HG03103 (cell line): ENCODE results near the gene ETV3.

ENCODE experiments used
- ATAC-seq: cut with Tn5 transposase; IDR thresholded peaks from one replicate; pipeline ENCODE4 v1.9.1; 2021; ENCODE audit warnings: low read depth; ENCODE audit not compliant: unreplicated experiment

Gene ETV3

GRCh38 chr1:157140063-157140588, 1.9 kb upstream of the ETV3 start:
- ATAC-seq: no peak

GRCh38 chr1:157139052-157139715, 989 bp upstream of the ETV3 start:
- ATAC-seq: no peak

GRCh38 chr1:157137408-157138219, 581 bp downstream of the ETV3 start:
- peak; percentile 12 for ATAC-seq

- no peak for ATAC-seq
These were observed 1.2 kb downstream of the ETV3 start for GRCh38 chr1:157137046-157137407.

- no peak for ATAC-seq
These were observed 2.1 kb downstream of the ETV3 start for GRCh38 chr1:157136133-157136532.

- no peak for ATAC-seq
These were observed 2.5 kb downstream of the ETV3 start for GRCh38 chr1:157135646-157136045.

- no peak for ATAC-seq
These were observed 3.1 kb downstream of the ETV3 start for GRCh38 chr1:157135070-157135469.

GRCh38 chr1:157134442-157134841, 3.8 kb downstream of the ETV3 start:
- ATAC-seq: no peak

- ATAC-seq: no peak
These were observed 4.8 kb downstream of the ETV3 start for GRCh38 chr1:157133426-157133825.

GRCh38 chr1:157132616-157133167, 5.5 kb downstream of the ETV3 start:
- ATAC-seq: no peak

- ATAC-seq: no peak
These were observed 6.1 kb downstream of the ETV3 start for GRCh38 chr1:157132111-157132510.

GRCh38 chr1:157131281-157131680, 6.9 kb downstream of the ETV3 start:
- no peak for ATAC-seq

- ATAC-seq: no peak
These were observed 13.3 kb downstream of the ETV3 start for GRCh38 chr1:157124855-157125254.

- no peak for ATAC-seq
These were observed 18.7 kb downstream of the ETV3 start for GRCh38 chr1:157119448-157119847.

GRCh38 chr1:157119008-157119407, 19.2 kb downstream of the ETV3 start:
- ATAC-seq: no peak

- no peak for ATAC-seq
These were observed 20.6 kb downstream of the ETV3 start for GRCh38 chr1:157117527-157118057.

- no peak for ATAC-seq
These were observed 21.5 kb downstream of the ETV3 start for GRCh38 chr1:157116737-157117103.

- no peak for ATAC-seq
These were observed 22.1 kb downstream of the ETV3 start for GRCh38 chr1:157115851-157116736.

- no peak for ATAC-seq
These were observed 22.8 kb downstream of the ETV3 start for GRCh38 chr1:157115429-157115838.
